ENCODE measurements around the gene ERBB4.

DNA sequence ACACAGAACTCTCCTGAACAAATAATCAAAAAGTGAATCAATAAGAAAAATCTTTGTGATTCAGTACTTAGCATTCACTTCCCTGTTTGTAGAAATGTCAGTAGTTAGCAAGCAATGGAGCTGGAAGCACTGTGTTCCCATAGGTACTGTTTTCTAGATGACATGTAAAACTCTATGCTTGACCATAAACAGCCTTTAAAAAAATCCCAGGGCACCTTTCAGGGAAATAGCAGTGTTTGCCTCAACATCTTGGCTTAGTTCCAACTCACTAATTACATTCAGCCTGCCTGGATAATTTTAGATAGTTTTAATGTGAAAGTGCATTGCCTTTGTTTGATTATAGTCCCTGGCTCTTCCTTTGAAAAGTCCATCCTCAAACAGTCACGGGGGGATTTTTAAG, 721.8 kb downstream of the ERBB4 start:
- TF ChIP-seq GATA2 (IDR thresholded peaks at IDR 0.05; ENCODE audit: low read depth, low read length) = no peak
- no peak for TF ChIP-seq GATA3 (IDR thresholded peaks at IDR 0.05; ENCODE audit: low read depth, low read length)

All from SH-SY5Y (cell line).